DMS53 (cell line): ENCODE measurements around the gene ITPRID2.
A peak's percentile ranks its signal among the peaks of the same experiment; 100 is the strongest.

Experiments
- DNase-seq: peaks from one replicate; lab custom pipeline; 2025; lab: John Stamatoyannopoulos, UW

Gene ITPRID2

GRCh38 chr2:181882246-181883020, 9.1 kb upstream of the ITPRID2 start:
- DNase-seq, result no peak

DNA sequence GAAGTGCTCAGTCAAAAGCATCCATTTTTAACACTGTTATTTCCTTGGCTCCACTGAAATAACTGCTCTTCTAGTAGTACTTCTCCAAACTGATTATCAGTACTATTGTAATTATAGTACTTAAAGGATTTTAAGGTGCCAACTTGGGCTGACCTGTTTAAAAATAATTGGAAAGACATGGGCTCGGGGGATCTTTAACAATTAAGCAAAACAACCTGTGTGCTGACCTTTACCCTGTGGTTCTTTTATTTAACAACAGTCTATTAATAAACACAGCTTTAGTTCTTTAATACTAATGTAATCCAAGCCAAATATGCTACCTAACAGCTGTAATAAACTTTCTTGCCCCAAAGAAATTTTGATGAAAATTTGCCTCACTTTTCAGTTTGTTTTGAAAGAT, 6.9 kb upstream of the ITPRID2 start:
- DNase-seq, result no peak

DNA sequence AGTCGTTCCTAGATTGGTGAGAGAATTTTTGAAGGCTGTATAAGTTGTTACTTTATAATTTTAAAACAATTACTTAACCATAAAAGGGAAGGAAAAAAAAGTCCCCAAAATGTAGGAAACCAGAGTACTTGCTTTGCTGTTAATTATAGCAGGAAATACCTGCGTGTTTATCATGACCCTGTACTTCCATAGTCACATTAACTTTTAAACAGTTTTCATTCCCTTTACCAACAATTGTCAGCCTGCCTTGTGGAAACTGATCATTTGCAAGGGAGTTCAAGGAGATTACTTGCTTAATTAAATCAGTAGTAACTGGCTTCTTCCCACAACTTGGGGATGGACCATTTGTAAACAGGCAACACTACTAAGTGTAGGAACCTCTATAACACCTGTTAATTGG, 6.4 kb upstream of the ITPRID2 start:
- no peak for DNase-seq

- no peak for DNase-seq
Measured at GRCh38 chr2:181886192-181886591, 5.3 kb upstream of the ITPRID2 start.

DNA sequence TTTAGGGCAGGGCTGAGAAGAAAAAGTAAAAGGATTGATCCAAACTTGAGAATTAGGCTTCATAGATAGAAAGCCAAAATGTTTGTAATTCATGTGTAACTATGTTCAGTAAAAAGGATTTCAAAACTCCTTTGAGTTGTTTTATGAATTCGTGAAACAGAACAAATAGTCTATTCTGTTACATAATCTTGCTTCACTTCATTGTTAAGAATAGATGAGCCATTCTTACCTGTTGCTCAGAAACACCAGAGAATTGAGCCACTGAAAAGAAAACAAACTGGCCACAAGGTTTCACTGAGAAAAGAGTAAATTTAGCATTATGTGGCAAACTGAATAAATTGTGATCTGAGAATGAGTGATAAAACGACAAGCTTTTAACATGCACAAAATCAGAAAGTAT, 4.5 kb upstream of the ITPRID2 start:
- DNase-seq, result no peak

DNA sequence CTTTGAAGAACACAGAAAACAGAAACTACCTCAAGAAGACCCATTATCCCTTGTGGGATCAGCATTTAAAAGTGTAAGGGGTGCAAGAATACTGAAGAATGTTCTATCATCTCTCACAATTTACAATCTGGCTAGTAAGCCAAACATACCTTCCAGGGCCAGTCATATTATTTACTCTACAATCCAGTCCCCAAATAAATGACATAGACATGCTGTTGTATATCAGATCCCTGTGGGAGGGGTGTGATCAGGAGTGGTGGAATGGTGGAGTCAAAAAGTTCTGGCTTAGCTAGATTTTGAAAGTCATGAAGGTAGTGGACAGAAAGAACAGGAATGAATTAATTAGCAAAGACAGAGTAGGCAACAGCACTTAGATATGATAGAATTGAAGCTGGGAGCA, 1.8 kb upstream of the ITPRID2 start:
- DNase-seq, result no peak

DNA sequence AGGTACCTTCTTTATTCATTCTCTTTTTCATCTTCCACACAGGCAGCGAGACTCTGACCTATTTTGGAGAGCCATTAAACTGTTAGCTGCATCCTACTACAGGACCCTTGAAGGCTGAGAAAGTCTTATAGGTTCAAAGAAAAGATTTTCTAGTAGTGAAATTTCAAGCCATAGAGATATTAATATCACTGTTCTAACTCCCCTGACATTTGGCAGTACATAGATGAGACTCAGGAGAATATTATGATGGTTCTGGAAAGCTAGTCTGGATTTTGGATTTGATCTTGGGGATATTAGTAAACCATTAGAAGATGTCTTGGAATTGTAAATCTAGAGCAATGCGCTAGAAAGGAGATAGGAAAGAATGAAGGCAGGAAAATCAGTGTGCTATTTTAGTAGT, 1.3 kb upstream of the ITPRID2 start:
- DNase-seq, result no peak

DNA sequence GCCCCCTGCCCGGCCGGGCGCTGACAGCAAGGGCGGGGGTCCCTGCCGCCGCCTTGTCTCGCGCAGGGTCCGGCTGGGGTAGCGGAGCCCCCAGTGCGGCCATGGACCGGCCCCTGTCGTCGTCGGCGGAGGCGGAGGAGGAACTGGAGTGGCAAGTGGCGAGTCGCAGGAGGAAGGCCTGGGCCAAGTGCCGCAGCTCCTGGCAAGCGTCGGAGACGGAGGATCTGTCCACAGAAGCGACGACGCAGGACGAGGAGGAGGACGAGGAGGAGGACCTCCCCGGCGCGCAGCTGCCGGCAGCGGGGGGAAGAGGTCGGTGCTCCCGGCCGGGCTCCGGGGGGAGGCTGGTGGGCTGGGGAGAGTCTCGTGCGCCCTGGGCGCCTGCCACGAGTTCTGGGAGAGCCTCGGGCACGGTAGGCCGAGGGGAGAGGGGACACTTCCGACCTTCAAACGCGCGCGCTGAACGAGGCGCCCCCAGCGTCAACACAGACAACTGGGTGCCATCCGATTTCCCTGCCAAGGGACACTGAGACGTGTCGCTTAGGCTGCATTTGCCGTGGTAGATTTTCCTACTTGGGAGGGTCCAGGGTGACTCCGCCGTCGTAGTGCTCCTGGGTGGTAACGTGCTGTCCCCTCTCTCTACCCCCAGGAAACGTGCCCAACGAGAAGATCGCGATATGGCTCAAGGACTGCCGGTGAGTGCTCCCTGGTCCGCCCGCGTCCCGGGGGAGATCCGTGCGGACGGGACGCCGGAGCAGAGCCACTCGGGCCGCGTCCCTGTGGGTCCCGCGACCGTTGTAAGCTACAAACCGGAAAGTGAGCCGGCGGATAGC, 652 bp downstream of the ITPRID2 start:
- peak; percentile 95 for DNase-seq

DNA sequence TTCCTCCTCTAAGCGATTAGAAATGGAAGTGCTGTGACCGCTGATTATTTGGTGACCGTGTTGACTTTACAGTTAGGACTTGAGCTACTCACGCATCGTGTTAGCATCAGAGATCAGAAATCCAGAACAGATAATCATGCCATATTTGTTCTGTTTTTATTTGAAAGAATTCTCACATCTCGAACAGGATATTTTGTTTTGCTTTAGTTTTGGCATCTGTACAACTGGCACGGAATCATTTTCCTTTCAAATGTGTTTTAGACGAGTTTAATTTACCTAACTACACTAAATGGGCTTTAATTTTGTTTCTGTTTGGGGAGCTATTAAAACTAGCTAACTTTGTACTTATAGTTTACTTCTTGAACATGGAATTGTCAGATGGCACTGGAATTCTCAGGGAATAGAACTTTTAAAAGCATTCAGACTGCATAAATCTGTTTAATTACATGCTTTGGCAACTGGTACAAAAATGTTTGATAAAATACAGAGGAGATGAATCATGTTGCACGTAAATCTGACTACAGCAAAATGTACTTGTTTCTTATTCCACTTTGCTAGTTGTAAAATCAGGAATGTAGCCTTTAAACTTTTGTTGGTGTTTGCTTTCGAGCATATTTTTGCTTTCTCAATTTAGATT, 1.4 kb downstream of the ITPRID2 start:
- DNase-seq, result no peak

DNA sequence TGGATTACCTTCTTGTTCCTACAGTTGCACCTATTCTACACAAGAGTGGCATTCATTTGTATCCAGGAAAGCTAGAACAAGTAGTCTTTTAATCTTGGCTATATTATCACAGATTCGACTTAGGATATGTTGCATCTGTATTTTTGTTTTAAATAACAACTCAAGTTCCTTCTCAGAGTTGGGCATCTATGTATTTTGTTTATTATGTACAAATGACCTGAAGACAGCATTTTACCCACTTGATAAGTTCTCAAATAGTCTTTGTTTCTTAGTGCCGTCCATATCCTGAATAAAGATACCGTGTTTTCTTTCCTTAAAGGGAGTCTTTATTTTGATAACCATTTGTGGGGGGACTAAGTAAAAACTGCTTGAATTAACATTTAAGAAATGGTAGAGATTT, 2.9 kb downstream of the ITPRID2 start:
- no peak for DNase-seq

- DNase-seq, result no peak
Measured at GRCh38 chr2:181895818-181896217, 4.3 kb downstream of the ITPRID2 start.

GRCh38 chr2:181896286-181896685, 4.8 kb downstream of the ITPRID2 start:
- no peak for DNase-seq

DNA sequence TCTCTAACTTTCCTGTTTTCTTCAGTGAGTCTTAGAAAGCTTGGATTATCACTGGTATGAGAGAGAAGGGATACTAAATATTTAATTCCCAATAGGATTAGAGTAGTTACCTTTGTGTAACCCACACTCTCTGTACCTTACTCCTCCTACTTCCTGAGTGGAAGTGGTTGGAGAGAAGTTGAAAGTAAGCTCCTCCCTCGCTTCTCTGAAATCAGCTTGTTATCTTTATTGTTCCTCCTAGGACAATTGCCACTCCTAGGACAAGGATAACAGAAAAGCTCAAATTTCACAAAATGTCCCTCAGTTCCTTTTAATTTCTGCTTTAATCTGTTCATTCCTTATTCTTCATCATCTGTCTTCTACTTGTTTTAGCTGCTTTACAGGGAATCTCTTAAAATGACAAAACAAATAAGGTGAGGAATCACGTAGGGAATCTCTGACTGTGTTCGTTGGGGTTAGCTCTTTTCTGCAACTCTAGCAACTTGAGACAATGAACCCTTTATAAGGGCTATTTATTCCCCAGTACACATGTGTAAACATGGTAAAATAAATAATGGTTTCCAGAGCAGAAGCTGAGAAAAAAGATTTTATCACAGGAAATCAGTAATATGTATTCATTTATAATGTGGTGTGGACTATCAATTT, 8.6 kb downstream of the ITPRID2 start:
- peak; percentile 14 for DNase-seq

GRCh38 chr2:181902625-181903024, 11.1 kb downstream of the ITPRID2 start:
- no peak for DNase-seq

DNA sequence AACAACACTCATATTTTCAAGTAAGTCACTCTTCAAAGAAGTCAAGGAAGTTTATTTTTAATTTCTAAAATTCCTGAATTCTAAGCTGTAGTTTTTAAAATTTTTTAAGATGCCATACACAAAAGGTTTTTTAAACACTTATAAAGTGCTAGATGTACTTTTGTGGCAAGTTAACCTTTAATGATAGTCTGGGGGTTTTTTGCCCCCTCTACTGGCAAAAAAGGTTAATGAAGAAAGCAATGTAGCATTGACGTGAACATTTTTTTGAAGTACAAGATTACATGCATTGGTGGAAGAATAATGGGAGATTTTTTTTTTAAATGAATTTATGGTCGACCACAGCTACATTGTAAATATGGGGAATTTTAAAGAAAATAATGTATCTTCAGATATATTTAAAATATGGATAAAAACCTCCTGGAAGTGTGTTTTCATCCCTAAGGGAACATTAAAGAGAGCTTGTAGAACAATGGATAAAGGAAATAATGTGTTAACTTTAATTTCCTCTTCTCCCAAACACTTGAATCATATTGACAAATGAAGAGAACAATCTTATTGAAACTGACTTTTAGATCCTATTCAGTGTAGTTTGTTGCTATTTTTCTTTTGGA, 12.6 kb downstream of the ITPRID2 start:
- peak; percentile 69 for DNase-seq

GRCh38 chr2:181907057-181907456, 15.5 kb downstream of the ITPRID2 start:
- DNase-seq, result no peak

GRCh38 chr2:181907635-181908034, 16.1 kb downstream of the ITPRID2 start:
- DNase-seq, result no peak

GRCh38 chr2:181910028-181910831, 18.7 kb downstream of the ITPRID2 start:
- DNase-seq, result no peak

DNA sequence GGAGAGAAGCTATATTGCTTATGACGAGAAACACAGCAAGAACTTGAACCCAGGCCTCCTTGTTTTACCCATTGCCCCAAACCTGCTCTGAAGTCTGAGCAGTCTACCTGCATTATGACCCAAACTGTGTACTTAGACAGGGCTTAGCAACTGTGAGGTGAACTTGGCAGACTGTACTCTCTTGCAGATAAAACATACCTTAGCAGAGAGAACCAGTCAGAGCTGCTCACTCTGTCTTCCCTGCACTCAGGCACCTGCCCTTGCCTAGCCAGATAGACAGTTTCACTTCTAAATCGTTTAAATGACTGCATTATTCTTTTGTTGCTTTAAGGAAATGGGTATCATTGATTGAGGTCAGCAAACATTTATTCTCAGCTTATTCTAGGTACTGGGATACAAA, 20.3 kb downstream of the ITPRID2 start:
- no peak for DNase-seq

DNA sequence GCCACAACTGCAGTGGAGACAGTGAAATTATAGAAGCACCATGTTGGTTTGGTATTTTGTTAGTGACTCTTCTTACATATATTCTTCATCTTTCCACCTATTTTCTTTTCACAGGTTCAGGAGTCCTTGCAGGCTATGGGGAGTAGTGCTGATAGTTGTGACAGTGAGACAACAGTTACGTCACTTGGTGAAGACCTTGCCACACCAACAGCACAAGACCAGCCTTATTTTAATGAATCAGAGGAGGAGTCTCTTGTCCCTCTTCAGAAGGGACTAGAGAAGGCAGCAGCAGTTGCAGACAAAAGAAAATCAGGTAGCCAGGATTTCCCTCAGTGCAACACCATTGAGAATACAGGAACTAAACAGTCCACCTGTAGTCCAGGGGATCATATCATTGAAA, 23.6 kb downstream of the ITPRID2 start:
- DNase-seq, result no peak
